Gastrocnemius medialis (tissue), 4 donors: Measurements from ENCODE around the gene LUC7L3.

ENCODE experiments used
- CTCF ChIP-seq, 5 experiments: fragments of 450-650 bp in 3 of 5; fragments of 200-600 bp in 2 of 5; sonication (generic) in 2 of 5; IDR thresholded peaks in 4 of 5; conservative IDR thresholded peaks in 1 of 5; 1 replicate in 4 of 5; 2 replicates in 1 of 5; pipeline ENCODE4 v1.5.1; 2016 to 2019; ENCODE audit warnings: antibody characterized with exemption in 5 of 5, mild to moderate bottlenecking in 3 of 5, moderate library complexity in 3 of 5
- POLR2A ChIP-seq, 2 donors: fragments of 450-650 bp; IDR thresholded peaks; one replicate each; pipeline ENCODE4 v1.6.1; 2017; ENCODE audit warnings: antibody characterized with exemption in 2 of 2, mild to moderate bottlenecking in 2 of 2, moderate library complexity in 2 of 2

- no peak for TF ChIP-seq CTCF (IDR thresholded peaks at IDR 0.05 in 4 of 5, conservative IDR thresholded peaks at IDR 0.05 in 1 of 5)
- TF ChIP-seq POLR2A (IDR thresholded peaks at IDR 0.05), result no peak
Observed at GRCh38 chr17:50710025-50710424, 9.4 kb upstream of the LUC7L3 start.
